ENCODE results near the gene UTY. TPM values are rescaled to one million over a fixed set of nuclear protein-coding genes. Genes with fewer than 3 reads are reported as not detected.

Gene UTY
- 4.5 TPM for polyA plus RNA-seq (2013, experiment 1 of 2; ENCODE audit: insufficient read length)
- 4.9 TPM for polyA plus RNA-seq (2013, experiment 2 of 2; ENCODE audit: insufficient read length)

DNA sequence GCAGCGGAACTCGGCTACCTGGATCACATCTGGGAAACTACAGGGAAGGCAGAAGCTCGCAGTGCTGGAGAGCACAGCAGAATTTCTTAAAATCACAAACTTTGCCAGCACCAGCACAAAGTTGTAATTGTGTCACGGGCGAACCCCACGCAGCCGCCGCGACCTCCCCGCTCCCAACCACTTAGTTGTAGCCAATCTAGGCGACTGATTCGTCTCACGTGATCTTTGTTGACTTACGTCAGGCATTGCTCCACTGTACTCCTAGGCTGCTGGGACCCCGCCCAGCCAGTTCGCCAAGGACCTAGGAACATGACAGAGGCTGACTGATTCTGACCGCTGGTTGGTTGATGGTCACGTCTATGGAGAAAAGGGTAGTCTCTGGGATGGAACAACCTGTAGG lies at the start of gene UTY:
TSS of gene UTY (minus strand) at position 206 of the 400 bp plus-strand sequence. CDS start 368 bp downstream, outside the sequence.
- peak; percentile 91 for DNase-seq

DNA sequence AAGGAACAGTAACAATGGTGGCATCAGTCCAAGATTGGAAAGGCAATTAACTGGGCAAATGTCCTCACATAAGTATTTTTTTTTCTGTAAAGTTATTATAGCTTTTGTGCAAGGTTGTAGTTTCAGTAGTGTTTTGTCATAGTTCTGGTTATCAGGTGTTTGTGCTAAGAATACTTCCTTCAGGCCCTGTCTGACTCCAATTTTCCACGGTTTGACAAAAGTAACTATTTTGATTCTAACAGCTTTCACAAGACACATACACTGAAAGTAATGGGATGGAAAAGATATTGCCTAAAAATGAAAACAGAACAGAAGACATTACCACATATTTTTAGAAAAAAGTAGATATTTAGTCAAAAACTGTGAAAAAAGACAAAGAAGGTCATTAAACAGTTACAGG lies 40.6 kb upstream of the UTY start:
- DNase-seq = no peak

DNA sequence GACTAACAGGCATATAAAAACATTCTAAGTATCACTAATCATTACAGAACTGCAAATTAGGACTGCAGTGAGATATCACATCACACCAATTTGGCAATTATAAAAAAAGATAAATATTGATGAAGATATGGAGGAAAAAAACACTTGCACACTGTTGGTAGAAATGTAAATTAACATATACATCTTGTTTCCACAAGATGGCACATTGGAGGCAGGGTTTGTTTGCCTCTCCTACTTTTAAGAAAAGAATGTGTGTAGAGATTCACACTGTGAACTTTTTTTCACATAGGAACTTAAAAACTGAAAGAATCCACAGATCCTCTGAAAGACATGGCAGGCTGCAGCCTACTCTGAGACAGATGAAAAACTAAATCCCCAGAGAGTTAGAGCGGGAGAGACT lies 21.4 kb upstream of the UTY start:
- no peak for DNase-seq

DNA sequence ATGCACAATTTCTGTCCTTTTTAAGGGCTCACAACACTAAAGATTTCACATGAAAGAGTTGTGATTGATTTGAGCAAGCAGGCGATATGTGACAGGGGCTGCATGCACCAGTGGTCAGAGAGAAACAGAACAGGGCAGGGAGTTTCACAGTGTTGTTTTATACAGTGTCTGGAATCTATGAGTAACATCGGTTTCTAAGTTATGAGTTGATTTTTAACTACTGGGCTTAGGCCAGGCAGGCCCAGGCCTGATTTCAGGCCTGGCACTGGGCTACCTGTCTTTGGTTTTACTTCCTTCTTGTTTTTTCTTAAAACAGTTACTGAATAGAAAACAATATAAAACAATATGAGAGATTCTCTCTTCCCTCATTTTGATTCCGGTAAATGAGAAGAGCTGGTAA lies 13.9 kb upstream of the UTY start:
- DNase-seq = no peak

DNA sequence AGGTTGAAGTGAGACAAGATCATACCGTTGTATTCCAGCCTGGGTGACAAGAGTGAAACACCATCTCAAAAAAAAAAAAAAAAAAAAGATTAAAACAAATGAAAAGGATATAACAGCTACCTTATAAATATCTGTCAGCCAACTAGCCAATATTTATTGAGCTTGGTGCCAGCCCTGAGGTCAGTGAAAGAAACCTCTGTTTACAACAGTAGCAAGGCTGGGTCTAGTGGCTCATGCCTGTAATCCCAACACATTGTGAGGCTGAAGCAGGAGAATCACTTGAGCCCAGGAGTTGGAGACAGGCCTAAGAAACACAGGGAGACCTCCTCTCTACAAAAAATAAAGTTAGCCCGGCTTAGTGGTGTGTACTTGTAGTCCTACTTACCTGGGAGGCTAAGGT lies 12.6 kb upstream of the UTY start:
- DNase-seq = no peak

DNA sequence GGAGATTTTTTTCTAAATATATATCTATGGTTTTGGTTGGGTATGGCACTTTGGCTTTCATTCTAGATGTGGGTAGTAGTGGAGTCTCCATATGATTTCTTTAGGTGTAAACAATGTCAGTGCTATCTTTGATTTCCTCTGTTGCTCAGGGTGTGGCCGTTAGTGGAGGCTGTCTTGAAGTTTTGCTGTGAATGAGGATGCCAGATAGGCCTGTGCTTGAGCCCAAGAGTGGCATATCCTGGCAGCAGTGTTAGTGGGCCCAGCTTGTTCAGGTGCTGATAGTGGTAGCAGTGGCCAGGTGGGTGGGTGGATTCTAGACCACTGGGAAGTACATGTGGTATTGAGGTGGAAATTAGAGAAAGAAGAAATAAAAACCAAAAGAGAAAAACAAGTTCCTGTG lies 8.9 kb upstream of the UTY start:
- no peak for DNase-seq

DNA sequence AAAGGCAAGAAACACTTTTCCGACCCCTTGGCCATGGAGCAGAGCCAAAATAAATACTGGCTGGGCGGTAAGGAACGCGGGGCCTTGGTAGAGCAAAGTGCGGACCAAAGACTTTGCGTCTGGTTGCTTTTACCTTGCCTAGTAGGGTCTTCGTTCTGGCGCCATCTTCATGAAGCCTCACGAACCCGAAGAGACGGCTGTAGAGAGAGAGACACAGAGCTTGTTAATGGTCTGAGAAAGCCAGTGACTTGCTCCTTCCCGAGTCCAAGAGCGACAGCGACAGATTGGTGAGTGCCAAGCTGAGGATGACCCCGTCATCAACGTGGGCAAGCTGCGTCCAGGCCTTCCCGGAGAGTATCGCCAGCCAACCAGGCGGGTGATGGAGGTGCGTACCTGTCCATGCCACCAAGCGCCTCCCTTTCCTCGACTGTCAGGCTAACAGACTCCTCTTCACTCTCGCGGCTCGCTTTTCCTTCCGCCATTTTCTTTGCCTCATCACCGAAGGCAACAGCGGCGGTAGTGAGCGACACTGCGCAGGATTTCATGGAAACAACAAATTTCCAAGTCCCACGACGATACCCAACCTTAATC lies 617 bp downstream of the UTY start:
- peak; percentile 46 for DNase-seq

DNA sequence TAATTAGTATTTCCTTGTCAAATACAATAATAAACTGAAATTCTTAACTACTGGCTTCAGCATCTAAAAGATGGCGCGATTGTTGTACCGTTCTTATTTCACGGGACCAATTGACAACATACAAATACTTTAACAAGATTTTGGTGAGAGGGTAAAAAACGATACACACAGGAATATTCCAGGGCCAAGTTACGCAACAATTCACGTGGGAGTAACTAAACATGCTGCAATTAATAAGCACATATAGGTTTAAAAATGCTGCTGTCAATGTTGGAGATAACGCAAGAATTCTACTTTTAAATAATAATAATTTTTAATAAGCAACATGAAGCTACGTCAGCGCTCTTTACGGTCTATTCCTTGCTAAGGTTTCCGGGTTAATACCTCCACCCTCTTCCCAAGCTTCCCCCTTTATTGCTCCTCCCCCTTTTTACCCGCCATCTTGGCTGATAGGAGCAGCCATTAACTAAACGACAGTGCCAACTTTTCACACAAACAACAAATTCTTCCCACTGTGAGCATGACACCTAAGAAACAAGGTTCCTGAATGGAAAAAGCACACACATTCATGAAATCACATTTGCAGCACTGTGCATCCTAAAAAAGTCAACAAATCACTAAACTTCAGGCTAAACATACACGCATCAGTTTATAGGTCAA lies 1.6 kb downstream of the UTY start:
- peak; percentile 74 for DNase-seq

DNA sequence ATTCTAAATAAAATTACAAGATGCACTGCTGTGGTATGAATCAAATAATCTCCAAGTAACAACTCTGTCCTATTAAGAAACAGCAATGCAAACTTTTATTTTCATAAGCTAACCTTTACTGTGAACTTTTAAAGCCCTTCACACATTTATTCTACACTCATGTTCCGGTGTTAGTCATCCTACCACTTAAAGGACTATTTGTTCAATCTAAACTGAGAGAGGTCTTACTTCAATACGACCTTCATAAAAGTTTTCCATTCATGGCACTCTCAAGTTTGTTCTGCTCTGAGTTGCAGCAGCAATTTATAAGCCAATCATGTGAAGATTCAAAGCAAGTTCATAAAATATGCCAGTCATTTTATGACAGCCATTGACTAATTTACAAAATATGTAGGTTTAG lies 4.8 kb downstream of the UTY start:
- DNase-seq = no peak

DNA sequence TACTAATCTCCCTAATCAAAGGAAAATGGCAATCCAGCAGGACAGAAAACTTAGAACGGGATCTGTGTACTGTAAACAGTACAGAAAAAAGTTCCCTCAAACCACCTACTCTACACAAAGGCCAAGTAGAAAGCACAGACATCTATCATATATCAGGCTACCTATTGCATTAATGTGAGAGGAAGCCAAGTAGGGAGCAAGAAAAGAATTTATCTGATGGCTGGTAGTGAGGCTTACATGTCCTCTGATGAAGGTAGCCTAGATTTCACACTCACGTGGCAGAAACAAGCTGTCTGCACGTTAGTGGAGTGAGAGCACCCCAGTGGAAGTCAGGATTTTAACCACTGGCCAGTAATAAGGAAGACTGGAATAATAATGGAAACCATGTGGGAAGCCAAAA lies 28.3 kb downstream of the UTY start:
- no peak for DNase-seq

DNA sequence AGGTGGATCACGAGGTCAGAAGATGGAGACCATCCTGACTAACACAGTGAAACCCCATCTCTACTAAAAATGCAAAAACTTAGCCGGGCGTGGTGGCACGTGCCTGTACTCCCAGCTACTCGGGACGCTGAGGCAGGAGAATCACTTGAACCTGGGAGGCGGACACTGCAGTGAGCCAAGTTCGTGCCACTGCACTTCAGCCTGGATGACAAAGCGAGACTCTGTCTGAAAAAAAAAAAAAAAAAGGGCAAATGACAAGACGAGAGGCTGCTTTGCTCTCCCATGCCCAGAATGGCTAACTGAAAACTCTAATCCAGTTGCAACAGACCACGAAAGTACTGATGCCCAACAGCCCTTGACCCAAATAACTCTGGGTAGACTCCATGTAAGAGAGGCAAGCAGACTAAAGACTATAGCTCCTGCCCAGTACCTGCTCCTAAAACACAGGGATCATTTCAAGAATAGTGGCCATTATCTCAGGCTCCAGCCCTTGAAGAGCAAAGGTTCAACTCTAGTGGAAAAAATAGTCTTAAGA lies 29.2 kb downstream of the UTY start:
- no peak for DNase-seq

DNA sequence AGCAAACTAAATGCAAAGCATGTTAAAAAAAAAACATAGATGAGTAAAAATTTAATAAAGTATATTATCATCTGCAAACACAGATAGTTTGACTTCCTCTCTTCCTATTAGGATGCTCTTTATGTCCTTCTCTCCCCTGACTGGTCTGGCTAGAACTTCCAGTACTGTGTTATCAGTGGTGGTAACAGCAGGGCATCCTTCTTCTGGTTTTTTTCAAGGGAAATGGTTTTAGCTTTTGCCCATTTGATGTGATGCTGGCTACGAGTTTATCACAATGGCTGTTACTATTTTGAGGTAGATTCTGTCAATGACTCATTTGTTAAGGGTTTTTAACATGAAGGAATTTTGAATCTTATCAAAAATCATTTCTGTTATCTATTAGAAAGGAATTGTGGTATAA lies 34.3 kb downstream of the UTY start:
- no peak for DNase-seq

DNA sequence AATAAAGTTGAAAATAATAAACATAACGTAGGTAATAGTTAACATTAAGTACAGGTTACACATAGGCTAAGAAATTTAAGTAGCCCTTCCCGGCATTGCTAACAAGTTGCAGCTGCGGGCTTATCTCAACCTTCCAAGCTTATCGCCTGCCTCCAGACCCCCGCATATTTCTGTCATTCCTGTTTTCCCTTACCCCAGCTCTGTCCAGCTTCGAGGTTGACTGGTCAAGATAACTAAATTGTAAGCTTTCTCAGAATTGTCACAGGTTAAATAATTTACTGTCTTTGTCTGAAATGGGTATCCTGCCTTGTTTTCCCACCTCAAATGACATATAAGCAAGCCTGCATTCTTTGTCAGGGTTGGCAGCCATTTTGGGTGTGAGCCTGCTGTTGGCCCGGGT lies 36.7 kb downstream of the UTY start:
- DNase-seq = no peak

DNA sequence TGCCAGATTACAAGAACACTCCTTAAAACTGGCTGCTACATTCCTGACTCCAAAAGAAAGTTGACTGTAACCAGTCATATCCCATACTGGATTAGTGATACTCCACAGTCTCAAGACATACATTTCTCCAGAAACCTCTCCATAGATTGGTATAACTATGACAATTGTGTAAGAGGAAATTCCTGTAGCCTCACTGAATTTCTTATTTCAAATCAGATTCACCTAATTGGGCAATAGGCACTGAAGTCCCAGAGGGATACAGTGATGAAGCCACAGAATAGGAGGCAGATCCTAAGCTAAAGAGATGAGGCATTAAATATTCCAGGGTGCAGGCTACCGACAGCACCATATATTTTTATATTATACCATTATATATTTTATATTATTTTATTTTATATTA lies 39.0 kb downstream of the UTY start:
- no peak for DNase-seq

DNA sequence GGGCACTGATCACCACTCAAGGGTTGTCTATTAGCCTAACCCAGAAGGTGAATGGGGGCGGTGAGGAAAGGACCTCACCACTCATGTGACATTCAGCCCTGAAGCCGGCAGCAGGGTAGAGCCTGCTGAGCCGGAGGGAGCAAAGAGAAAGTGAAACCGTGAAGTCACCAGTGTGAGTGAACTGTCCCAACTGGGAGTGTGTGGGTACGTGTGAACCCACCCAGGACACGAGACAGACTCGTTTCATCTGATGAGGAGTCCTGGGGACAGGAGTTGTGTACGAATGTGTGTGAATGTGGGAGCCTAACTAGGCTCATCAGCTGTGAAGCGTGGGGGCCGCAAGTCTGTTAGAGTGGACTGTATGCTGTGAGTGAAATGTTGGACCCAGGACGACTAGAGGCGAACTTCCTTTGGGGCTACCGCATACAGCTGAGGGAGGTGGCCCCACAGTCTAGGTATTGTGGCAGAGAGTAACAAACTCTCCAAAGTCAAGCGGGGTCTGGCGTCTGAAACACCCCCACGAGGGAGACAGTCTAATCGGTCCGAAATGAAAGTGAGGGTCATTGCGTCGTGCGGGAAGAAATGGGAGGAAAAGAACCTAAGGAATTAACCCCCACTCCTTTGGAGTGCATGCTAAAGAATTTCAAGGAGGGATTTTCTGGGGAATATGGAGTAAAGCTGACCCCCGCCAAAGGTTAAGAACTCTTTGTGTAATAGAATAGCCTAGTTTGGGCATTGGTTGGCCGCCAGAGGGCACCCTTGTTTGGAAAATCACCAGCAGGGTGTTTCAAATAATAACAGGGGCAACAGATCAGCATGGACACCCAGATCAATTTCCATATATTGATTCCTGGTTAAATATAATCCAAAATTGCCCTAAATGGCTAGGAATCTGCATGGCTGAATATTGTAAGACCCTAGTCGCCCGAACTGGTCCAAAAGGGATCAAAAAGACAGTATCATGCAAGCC lies 43.6 kb downstream of the UTY start:
- DNase-seq = no peak

DNA sequence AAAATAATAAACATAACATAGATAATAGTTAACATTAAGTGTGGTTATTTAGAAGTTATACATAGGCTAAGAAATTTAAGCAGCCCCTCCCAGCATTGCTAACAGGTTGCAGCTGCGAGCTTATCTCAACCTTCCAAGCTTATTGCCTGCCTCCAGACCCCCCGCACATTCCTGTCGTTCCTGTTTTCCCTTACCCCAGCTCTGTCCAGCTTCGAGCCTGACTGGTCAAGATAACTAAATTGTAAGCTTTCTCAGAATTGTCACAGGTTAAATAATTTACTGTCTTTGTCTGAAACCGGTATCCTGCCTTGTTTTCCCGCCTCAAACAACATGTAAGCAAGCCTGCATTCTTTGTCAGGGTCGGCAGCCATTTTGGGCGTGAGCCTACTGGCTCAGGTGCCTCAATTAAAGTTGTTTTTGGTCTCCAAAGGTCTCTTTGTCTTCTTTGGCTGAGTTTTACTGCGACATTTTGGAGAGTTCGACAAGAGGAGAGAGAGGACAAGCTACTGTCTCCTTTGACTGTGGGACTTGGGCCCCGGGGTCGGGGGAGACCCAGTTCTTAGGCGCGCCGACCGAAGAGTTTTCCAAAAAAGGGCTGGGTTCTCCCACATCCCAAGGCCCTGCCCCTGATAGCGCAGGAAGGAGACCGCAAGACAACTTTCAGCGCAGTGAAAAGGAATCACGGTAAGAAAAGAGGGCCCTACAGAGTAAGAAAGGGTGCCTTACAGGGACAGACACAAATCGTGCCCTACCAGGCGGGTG lies 44.4 kb downstream of the UTY start:
- DNase-seq = no peak

DNA sequence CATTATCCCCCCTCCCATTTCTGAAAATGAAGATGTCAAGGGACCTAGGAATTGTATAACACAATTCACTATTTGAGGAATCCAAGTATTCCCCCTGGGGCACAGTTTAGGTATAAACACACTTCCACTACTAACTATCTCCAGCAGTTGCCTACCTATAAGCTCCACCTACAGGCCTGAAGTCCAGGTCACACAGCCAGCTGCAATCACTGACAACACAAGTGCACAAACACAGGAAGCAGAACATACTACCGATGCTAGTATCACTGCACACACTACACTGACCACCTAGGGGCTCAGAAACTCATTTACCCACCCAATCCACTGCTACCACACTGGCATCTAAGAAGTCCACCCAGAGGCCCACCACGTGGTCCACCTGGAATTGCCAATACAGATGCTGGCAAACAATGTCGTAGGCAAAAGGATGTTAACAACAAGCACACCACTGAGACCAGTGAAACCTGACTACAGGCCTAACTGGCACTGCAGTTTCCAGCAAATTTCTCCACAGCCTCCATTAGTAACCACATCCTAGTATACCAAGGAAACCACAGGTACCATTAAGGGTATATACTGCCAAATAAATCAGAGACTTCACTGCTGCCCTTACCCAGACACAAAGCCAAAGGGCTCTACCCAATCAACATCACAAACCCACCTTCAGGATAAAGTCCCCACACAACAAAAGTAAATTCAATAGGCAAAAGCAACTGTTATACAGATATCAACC lies 47.4 kb downstream of the UTY start:
- no peak for DNase-seq

DNA sequence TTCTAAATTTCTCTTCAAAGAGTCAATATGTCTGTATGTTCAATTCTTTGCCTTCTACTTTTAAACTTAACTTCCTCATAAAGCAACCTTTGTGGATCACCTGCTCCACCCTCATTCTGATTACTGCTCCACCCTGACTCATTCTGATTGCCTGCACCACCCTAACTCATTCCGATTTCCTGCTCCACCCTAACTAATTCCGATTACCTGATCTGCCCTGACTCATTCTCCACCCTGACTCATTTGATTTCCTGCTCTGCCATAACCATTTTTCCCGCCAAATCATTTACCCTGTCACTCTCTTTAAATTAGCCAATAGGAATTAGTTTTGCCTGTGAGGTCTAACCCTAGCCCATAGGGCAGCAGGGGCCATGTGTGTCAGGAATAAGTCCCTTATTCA lies 50.3 kb downstream of the UTY start:
- no peak for DNase-seq

DNA sequence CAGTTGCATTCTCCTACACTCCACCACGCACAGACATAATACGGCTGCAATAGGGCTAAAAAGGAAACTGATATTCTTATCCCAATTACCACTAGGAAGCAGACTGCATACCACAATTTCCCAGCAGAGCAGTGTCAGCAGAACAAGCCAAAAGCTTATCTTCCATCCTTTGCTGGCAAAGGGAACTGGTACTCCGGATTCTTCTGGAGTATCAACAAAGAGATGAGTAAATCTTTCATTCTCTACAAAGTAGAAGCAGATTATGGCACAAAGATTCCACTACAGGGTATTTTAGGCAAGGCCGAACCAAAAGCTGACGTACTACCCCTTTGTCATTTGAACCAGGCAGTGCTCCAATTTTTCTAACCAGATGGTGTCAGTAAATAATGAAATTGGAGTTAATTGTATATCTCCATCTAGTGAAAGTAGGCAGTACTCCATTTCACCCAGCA lies 56.5 kb downstream of the UTY start:
- DNase-seq = no peak

DNA sequence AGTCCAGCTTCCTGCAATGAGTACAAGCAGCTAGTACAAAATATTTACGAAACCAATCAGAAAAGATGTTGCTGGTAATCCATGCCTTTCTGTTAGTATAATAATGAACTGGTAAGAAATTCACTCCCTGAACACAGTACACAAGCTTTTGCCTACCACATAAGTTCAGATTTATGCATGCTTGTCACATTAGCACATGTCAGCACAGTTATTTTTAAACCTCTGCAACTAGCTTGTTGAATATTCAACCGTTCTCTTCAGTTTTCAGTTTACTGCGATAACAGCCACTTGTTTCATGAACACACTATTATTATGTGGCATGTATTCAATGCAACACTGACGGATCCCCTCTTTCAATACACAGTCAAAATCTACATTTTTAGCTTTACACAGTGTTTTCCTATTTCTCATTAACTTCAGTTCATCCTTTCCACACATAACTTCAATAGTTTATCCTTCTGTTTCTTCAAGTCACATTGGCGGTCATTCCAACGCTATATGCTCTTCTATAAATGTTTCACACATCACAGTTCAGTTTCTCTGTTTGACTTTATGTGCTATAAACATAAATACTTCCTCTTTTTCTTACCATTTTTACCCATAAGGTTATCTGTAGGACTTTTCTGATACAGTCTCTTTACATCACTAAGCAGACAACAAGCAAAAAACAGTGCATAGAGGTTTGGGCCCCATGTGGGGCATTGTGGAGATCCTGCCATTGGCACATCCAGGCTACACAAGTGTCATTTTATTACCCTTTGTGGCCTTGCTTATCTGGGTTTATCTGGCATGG lies 62.8 kb downstream of the UTY start:
- no peak for DNase-seq

DNA sequence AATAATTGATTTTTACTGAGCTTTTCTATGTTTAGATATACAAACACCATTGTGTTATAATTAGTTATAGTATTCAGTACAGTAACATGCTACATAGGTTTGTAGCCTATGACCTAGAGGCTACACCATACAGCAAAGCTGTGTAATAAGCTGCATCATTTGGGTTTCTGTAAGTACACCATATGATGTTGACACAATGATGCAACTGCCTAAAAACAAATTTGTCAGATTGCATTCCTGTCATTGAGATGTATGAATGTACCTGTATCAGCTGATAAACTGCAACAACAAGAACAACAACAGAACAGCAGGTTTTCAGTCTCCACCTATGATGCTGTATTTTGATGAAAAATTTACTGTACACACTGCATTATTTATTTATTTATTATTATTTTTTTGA lies 64.3 kb downstream of the UTY start:
- DNase-seq = no peak
